AG09319 (cell line): Measurements from ENCODE around the gene KIR2DL1.
"Not testable (repeated sequence)": the region's sequence is repeated elsewhere in the genome, so short reads cannot be mapped to it uniquely, and the experiment has no call there.

Experiments
- DNase-seq: peaks from one replicate; pipeline ENCODE4 v3.0.0-alpha.2; 2010; ENCODE audit warnings: low read depth; ENCODE audit errors: extremely low read depth
- TF ChIP-seq, protein P1 (sequence below): IDR thresholded peaks from 2 replicates; pipeline ENCODE4 v1.5.1; 2011; ENCODE audit warnings: low read depth, mild to moderate bottlenecking, inconsistent platforms, low read length, moderate library complexity

Gene KIR2DL1

DNA sequence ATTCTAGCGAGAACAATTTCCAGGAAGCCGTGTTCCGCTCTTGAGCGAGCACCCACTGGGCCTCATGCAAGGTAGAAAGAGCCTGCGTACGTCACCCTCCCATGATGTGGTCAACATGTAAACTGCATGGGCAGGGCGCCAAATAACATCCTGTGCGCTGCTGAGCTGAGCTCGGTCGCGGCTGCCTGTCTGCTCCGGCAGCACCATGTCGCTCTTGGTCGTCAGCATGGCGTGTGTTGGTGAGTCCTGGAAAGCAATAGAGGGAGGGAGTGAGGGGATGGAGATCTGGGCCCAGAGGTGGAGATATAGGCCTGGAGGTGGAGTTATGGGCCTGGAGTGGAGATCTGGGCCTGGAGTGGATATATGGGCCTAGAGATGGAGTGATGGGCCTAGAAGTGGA lies at the start of gene KIR2DL1:
Gene KIR2DL1 (plus strand): TSS at position 148 of the 400 bp plus-strand sequence. CDS start 58 bp downstream, at position 206.
- not testable (repeated sequence) for DNase-seq

DNA sequence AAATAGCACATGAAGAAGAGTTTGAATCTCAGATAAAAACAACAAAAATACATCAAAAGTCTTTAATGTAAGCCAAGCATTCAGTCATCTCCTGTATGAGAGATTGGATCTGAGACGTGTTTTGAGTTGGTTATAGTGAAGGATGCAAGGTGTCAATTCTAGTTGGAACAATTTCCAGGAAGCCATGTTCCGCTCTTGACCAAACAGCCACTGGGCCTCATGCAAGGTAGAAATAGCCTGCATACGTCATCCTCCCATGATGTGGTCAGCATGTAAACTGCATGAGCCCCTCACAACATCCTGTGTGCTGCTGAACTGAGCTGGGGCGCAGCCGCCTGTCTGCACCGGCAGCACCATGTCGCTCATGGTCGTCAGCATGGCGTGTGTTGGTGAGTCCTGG lies 45.5 kb upstream of the KIR2DL1 start, which contains the start of gene KIR3DL3:
Gene KIR3DL3 (plus strand): TSS at position 301 of the 400 bp plus-strand sequence. CDS start 55 bp downstream, at position 356.
- TF ChIP-seq, protein P1, sequence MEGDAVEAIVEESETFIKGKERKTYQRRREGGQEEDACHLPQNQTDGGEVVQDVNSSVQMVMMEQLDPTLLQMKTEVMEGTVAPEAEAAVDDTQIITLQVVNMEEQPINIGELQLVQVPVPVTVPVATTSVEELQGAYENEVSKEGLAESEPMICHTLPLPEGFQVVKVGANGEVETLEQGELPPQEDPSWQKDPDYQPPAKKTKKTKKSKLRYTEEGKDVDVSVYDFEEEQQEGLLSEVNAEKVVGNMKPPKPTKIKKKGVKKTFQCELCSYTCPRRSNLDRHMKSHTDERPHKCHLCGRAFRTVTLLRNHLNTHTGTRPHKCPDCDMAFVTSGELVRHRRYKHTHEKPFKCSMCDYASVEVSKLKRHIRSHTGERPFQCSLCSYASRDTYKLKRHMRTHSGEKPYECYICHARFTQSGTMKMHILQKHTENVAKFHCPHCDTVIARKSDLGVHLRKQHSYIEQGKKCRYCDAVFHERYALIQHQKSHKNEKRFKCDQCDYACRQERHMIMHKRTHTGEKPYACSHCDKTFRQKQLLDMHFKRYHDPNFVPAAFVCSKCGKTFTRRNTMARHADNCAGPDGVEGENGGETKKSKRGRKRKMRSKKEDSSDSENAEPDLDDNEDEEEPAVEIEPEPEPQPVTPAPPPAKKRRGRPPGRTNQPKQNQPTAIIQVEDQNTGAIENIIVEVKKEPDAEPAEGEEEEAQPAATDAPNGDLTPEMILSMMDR, result no peak
- no peak for DNase-seq

DNA sequence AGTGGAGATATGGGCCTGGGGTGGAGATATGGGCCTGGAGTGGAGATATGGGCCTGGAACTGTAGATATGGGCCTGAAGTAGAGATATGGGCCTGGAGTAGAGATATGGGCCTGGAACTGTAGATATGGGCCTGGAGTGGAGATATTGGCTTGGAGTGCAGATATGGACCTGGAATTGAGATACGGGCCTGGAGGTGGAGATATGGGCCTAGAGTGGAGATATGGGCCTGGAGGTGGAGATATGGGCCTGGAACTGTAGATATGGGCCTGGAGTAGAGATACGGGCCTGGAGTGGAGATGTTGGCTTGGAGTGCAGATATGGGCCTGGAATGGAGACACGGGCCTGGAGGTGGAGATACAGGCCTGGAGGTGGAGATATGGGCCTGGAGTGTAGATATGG lies 44.9 kb upstream of the KIR2DL1 start:
- TF ChIP-seq, protein P1, result no peak
- DNase-seq, result no peak

DNA sequence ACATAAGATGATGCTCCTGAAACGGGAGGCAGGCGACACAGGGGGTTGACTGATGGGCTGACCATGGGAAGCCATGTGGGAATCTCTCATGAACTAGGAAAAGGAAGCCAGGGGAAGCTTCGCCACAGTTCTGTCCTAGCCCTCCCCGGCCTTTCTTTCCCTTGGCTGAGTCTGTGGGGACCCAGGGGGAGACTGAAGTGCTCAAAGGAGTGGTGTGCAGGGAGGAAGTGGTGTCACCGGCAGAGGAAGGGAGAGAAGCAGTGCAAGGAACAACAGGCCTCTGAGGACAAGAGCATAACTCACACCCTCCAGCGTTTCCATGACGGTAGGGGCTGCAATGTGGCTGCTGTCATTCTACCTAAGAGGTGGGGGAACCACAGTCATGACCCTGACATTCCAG lies 44.3 kb upstream of the KIR2DL1 start:
- TF ChIP-seq, protein P1, result no peak
- no peak for DNase-seq

DNA sequence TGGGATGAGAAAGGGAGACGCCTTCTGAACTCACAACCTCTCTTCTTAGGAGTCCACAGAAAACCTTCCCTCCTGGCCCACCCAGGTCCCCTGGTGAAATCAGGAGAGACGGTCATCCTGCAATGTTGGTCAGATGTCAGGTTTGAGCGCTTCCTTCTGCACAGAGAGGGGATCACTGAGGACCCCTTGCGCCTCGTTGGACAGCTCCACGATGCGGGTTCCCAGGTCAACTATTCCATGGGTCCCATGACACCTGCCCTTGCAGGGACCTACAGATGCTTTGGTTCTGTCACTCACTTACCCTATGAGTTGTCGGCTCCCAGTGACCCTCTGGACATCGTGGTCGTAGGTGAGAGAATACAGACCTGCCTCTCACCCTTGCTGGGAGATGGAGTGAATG lies 42.0 kb upstream of the KIR2DL1 start:
- TF ChIP-seq, protein P1, result no peak
- DNase-seq, result no peak

DNA sequence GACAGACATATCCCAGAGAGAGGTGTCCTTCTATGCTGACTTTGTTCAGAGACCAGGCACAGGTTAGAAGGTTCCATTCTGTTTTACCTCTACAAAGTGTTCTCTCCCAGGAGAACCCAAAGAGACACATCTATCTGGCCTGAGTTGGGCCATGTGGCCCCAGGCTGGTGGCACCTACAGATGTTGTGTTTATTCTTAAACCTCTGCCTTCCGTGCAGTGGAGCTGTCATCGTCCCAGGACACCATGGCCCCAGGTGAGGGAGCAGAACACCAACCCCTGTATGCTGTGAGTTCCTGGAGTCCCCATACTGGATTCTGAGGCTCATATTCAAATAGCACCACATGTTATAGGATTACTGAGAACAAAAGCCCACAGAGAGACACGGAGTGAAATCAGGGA lies 41.4 kb upstream of the KIR2DL1 start:
- TF ChIP-seq, protein P1, result no peak
- no peak for DNase-seq

DNA sequence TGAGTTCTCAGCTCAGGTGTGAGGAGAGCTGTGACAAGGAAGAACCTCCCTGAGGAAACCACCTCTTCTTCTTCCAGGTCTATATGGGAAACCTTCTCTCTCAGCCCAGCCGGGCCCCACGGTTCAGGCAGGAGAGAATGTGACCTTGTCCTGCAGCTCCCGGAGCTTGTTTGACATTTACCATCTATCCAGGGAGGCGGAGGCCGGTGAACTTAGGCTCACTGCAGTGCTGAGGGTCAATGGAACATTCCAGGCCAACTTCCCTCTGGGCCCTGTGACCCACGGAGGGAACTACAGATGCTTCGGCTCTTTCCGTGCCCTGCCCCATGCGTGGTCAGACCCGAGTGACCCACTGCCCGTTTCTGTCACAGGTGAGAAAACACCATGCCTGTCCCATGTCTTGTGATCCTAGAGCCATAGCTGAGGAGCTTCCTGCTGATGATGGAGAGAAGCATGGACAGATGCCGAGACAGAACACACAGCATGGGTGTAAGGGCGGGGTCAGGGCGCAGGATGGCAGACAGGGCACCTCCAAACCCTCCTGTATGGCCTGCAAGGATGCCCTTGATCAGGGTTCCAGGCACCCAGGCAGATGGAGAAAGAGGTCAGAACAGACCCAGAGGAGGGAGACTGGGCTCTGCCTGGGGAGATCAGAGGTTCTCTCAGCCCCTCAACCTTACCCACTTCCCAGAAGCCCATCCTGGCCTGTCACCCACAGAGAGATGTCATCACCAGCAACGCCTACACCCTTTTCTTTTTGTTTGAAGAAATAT lies 40.0 kb upstream of the KIR2DL1 start:
- no peak for DNase-seq
- TF ChIP-seq, protein P1, result no peak

DNA sequence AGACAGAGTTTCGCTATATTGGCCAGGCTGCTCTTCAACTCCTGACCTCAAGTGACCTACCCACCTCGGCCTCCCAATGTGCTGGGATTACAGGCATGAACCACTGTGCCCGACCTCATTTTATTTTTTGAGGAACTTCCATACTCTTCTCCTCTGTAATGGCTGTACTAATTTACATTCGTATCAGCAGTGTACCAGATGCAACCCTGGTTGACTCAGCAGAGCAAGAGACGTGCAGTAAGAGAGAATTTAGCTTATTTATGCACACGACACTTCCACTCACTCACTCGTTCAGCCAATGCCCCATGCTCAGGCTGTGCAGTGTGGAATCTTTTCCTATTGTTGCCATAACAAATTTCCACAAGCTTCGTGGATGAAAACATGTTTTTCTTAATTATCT lies 38.4 kb upstream of the KIR2DL1 start:
- TF ChIP-seq, protein P1, result no peak
- DNase-seq, result no peak

DNA sequence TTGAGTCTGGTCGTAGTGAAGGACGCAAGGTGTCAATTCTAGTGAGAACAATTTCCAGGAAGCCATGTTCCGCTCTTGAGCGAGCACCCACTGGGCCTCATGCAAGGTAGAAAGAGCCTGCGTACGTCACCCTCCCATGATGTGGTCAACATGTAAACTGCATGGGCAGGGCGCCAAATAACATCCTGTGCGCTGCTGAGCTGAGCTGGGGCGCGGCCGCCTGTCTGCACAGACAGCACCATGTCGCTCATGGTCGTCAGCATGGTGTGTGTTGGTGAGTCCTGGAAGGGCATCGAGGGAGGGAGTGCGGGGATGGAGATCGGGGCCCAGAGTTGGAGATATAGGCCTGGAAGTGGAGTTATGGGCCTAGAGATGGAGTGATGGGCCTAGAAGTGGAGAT lies 31.3 kb upstream of the KIR2DL1 start, which contains the start of gene KIR2DL3:
Gene KIR2DL3 (plus strand): TSS at position 208 of the 400 bp plus-strand sequence. CDS start 33 bp downstream, at position 241.
- not testable (repeated sequence) for DNase-seq
